Mesenchymal stem cell (in vitro differentiated cells and primary cell): ENCODE measurements around the gene ARHGEF16.

Experiments
- DNase-seq: peaks from one replicate; pipeline ENCODE4 v3.0.0-alpha.2; 2013
- H2AFZ ChIP-seq: one replicate; pipeline ENCODE4 v1.6.1; 2013; ENCODE audit warnings: low read depth, mild to moderate bottlenecking, control low read depth, inconsistent platforms, low read length, moderate library complexity
- H2AK5ac ChIP-seq: 2 replicates; pipeline ENCODE4 v1.6.1; 2013; ENCODE audit warnings: low read length, moderate library complexity, mild to moderate bottlenecking, inconsistent platforms; ENCODE audit not compliant: severe bottlenecking
- H2BK120ac ChIP-seq: one replicate; pipeline ENCODE4 v1.6.1; 2013; ENCODE audit warnings: low read depth, mild to moderate bottlenecking, inconsistent platforms, low read length, moderate library complexity
- H2BK12ac ChIP-seq, 2 experiments: one replicate each; pipeline ENCODE4 v1.6.1; 2013; ENCODE audit warnings: inconsistent platforms in 2 of 2, low read length in 2 of 2, mild to moderate bottlenecking in 2 of 2, moderate library complexity in 2 of 2, control low read depth in 1 of 2
- H2BK15ac ChIP-seq: one replicate; pipeline ENCODE4 v1.6.1; 2013; ENCODE audit warnings: mild to moderate bottlenecking, low read depth, inconsistent platforms; ENCODE audit not compliant: poor library complexity, severe bottlenecking
- H2BK5ac ChIP-seq: 2 replicates; pipeline ENCODE4 v1.6.1; 2013; ENCODE audit warnings: low read depth, mild to moderate bottlenecking, low read length, control low read depth, inconsistent platforms; ENCODE audit not compliant: poor library complexity, severe bottlenecking
- H3K14ac ChIP-seq, 2 experiments: one replicate each; pipeline ENCODE4 v1.6.1; 2013; ENCODE audit warnings: inconsistent platforms in 2 of 2, low read length in 2 of 2, control low read depth in 1 of 2, mild to moderate bottlenecking in 1 of 2, moderate library complexity in 1 of 2
- H3K18ac ChIP-seq, 2 experiments: one replicate each; pipeline ENCODE4 v1.6.1; 2013; ENCODE audit warnings: inconsistent platforms in 2 of 2, low read length in 2 of 2, control low read depth in 1 of 2, low read depth in 1 of 2, mild to moderate bottlenecking in 1 of 2
- H3K23ac ChIP-seq, 2 experiments: one replicate each; pipeline ENCODE4 v1.6.1; 2013; ENCODE audit warnings: inconsistent platforms in 2 of 2, low read length in 2 of 2, mild to moderate bottlenecking in 2 of 2, moderate library complexity in 2 of 2, control low read depth in 1 of 2
- H3K27ac ChIP-seq: 2 replicates; pipeline ENCODE4 v1.5.1; 2013; ENCODE audit warnings: mild to moderate bottlenecking, moderate library complexity, low read length, control low read depth, inconsistent platforms; ENCODE audit not compliant: poor library complexity, severe bottlenecking
- H3K27me3 ChIP-seq, 2 experiments: 2 replicates each; pipeline versions ENCODE4 v1.6.1 to v1.7.0; 2013; ENCODE audit warnings: low read length in 2 of 2, mild to moderate bottlenecking in 2 of 2, moderate library complexity in 2 of 2, control low read depth in 1 of 2, inconsistent platforms in 1 of 2; ENCODE audit not compliant: control insufficient read depth in 1 of 2, insufficient read depth in 1 of 2
- H3K36me3 ChIP-seq, 2 experiments: 2 replicates each; pipeline versions ENCODE4 v1.6.1 to v1.7.0; 2013; ENCODE audit warnings: low read length in 2 of 2, control low read depth in 1 of 2, inconsistent platforms in 1 of 2, low read depth in 1 of 2, mild to moderate bottlenecking in 1 of 2; ENCODE audit not compliant: insufficient read depth in 2 of 2, control insufficient read depth in 1 of 2
- H3K4ac ChIP-seq, 2 experiments: one replicate each; pipeline ENCODE4 v1.6.1; 2013; ENCODE audit warnings: inconsistent platforms in 2 of 2, low read length in 2 of 2, mild to moderate bottlenecking in 2 of 2, moderate library complexity in 2 of 2, control low read depth in 1 of 2, low read depth in 1 of 2
- H3K4me1 ChIP-seq: 2 replicates; pipeline ENCODE4 v1.6.1; 2013; ENCODE audit warnings: low read depth, low read length, control low read depth; ENCODE audit not compliant: control insufficient read depth, insufficient read depth
- H3K4me2 ChIP-seq: 2 replicates; pipeline ENCODE4 v1.6.1; 2013; ENCODE audit warnings: low read length, mild to moderate bottlenecking, inconsistent platforms; ENCODE audit not compliant: poor library complexity, severe bottlenecking
- H3K4me3 ChIP-seq, 2 experiments: 2 replicates each; pipeline versions ENCODE4 v1.5.1 to v1.7.0; 2013; ENCODE audit warnings: low read length in 2 of 2, mild to moderate bottlenecking in 2 of 2, control low read depth in 1 of 2, low read depth in 1 of 2; ENCODE audit not compliant: insufficient read depth in 1 of 2
- H3K79me1 ChIP-seq: replicated peaks from 2 replicates; pipeline ENCODE4 v1.6.1; 2013; ENCODE audit warnings: mild to moderate bottlenecking, control low read depth, low read length, inconsistent platforms; ENCODE audit not compliant: poor library complexity, severe bottlenecking
- H3K9ac ChIP-seq: 2 replicates; pipeline ENCODE4 v1.7.0; 2013; ENCODE audit warnings: mild to moderate bottlenecking, low read length, moderate library complexity
- H3K9me3 ChIP-seq: 2 replicates; pipeline ENCODE4 v1.7.0; 2013; ENCODE audit warnings: mild to moderate bottlenecking, low read length; ENCODE audit not compliant: control insufficient read depth
- H4K8ac ChIP-seq: one replicate; pipeline ENCODE4 v1.6.1; 2013; ENCODE audit warnings: inconsistent platforms, mild to moderate bottlenecking, low read length, moderate library complexity
- H4K91ac ChIP-seq: one replicate; pipeline ENCODE4 v1.6.1; 2013; ENCODE audit warnings: mild to moderate bottlenecking, low read length, inconsistent platforms
- WGBS: methylation state at CpG from one replicate; pipeline ENCODE4 v1.1.7; 2013; ENCODE audit warnings: mixed read lengths; 5-methylcytosine and 5-hydroxymethylcytosine counted together

ARHGEF16 gene

GRCh38 chr1:3502641-3503524 is 48.4 kb downstream of the ARHGEF16 start:
- Histone ChIP-seq H3K9me3 (no peaks in the 10 kb centered on the region), H2AK5ac (no peak overlapping the region), H3K18ac (no peak overlapping the region), H3K4me1 (peaks cover 21% of the 10 kb centered on the region), H2AFZ (no peak overlapping the region), H3K4ac (no peak overlapping the region), H3K4me3 (no peak overlapping the region), H3K36me3 (peaks cover 0 to 10% of the 10 kb centered on the region in 2 experiments), H3K23ac (no peak overlapping the region), H3K9ac (no peak overlapping the region), H3K27ac (no peak overlapping the region), H3K79me1 (no peaks in the 10 kb centered on the region), H3K27me3 (peaks cover 0 to 32% of the 10 kb centered on the region in 2 experiments), H2BK120ac (no peak overlapping the region), H2BK15ac (no peak overlapping the region), H4K8ac (no peak overlapping the region), H3K14ac (no peak overlapping the region), H2BK12ac (no peak overlapping the region), H4K91ac (no peak overlapping the region), H2BK5ac (no peak overlapping the region), H3K4me2 (no peak overlapping the region)
- DNase-seq: no peak
- WGBS: 80% methylated on average over 22 of the region's 22 CpGs

GRCh38 chr1:3503525-3503886 is 49.0 kb downstream of the ARHGEF16 start:
- H3K23ac ChIP-seq: no peak overlapping the region
- no peak overlapping the region for H2BK120ac ChIP-seq
- no peak overlapping the region for H3K4me2 ChIP-seq
- DNase-seq: no peak
- H3K4ac ChIP-seq: no peak overlapping the region
- H3K18ac ChIP-seq: no peak overlapping the region
- H3K14ac ChIP-seq: no peak overlapping the region
- no peak overlapping the region for H3K27ac ChIP-seq
- no peak overlapping the region for H2BK12ac ChIP-seq
- peak overlapping the region; percentile 54 for H3K9ac ChIP-seq
- peaks cover 0 to 33% of the 10 kb centered on the region in 2 experiments for H3K27me3 ChIP-seq
- H2AK5ac ChIP-seq: no peak overlapping the region
- H3K79me1 ChIP-seq: no peaks in the 10 kb centered on the region
- H3K36me3 ChIP-seq: peaks cover 0 to 10% of the 10 kb centered on the region in 2 experiments
- H2AFZ ChIP-seq: no peak overlapping the region
- peaks cover 20% of the 10 kb centered on the region for H3K4me1 ChIP-seq
- H4K91ac ChIP-seq: no peak overlapping the region
- no peak overlapping the region for H3K4me3 ChIP-seq
- WGBS: 85% methylated on average over 8 of the region's 8 CpGs
- no peak overlapping the region for H4K8ac ChIP-seq
- no peaks in the 10 kb centered on the region for H3K9me3 ChIP-seq
- H2BK15ac ChIP-seq: no peak overlapping the region
- H2BK5ac ChIP-seq: no peak overlapping the region

- no peak overlapping the region for H2BK120ac ChIP-seq
- no peak overlapping the region for H2AK5ac ChIP-seq
- H2BK12ac ChIP-seq: no peak overlapping the region
- no peak overlapping the region for H2AFZ ChIP-seq
- peak overlapping the region in 1 of 2 experiments; percentile 50 for H3K4me3 ChIP-seq
- peak overlapping the region; percentile 85 for H3K9ac ChIP-seq
- peaks cover 0 to 5% of the 10 kb centered on the region in 2 experiments for H3K36me3 ChIP-seq
- H3K14ac ChIP-seq: no peak overlapping the region
- no peaks in the 10 kb centered on the region for H3K9me3 ChIP-seq
- peaks cover 20% of the 10 kb centered on the region for H3K4me1 ChIP-seq
- no peak overlapping the region for H3K23ac ChIP-seq
- H3K79me1 ChIP-seq: no peaks in the 10 kb centered on the region
- no peak overlapping the region for H3K27ac ChIP-seq
- peaks cover 0 to 29% of the 10 kb centered on the region in 2 experiments for H3K27me3 ChIP-seq
- no peak overlapping the region for H4K8ac ChIP-seq
- no peak overlapping the region for H2BK15ac ChIP-seq
- H3K4ac ChIP-seq: no peak overlapping the region
- H4K91ac ChIP-seq: no peak overlapping the region
- 81% methylated on average over 31 of the region's 31 CpGs for WGBS
- no peak overlapping the region for H2BK5ac ChIP-seq
- no peak overlapping the region for H3K4me2 ChIP-seq
- no peak overlapping the region for H3K18ac ChIP-seq
- DNase-seq: peak; percentile 60
These were observed 49.8 kb downstream of the ARHGEF16 start for GRCh38 chr1:3504151-3504821.

GRCh38 chr1:3504822-3505153 is 50.3 kb downstream of the ARHGEF16 start:
- H3K4me2 ChIP-seq: no peak overlapping the region

More at GRCh38 chr1:3504822-3505153, 50.3 kb downstream of the ARHGEF16 start:
- H3K36me3 ChIP-seq: peaks cover 0 to 5% of the 10 kb centered on the region in 2 experiments
- H4K8ac ChIP-seq: peak overlapping the region; percentile 19
- 92% methylated on average over 7 of the region's 7 CpGs for WGBS
- H3K79me1 ChIP-seq: no peaks in the 10 kb centered on the region
- H2AK5ac ChIP-seq: no peak overlapping the region
- no peak overlapping the region for H4K91ac ChIP-seq
- no peak overlapping the region for H3K4ac ChIP-seq
- peaks cover 0 to 29% of the 10 kb centered on the region in 2 experiments for H3K27me3 ChIP-seq
- no peak overlapping the region for H2AFZ ChIP-seq
- no peak overlapping the region for H3K18ac ChIP-seq
- H3K14ac ChIP-seq: no peak overlapping the region
- H3K9ac ChIP-seq: peak overlapping the region; percentile 85
- no peak overlapping the region for H3K27ac ChIP-seq
- no peak overlapping the region for H3K23ac ChIP-seq
- no peak overlapping the region for H2BK12ac ChIP-seq
- peak overlapping the region in 1 of 2 experiments; percentile 50 for H3K4me3 ChIP-seq
- H2BK5ac ChIP-seq: no peak overlapping the region
- H2BK15ac ChIP-seq: no peak overlapping the region
- no peak for DNase-seq
- H3K9me3 ChIP-seq: no peaks in the 10 kb centered on the region
- peaks cover 21% of the 10 kb centered on the region for H3K4me1 ChIP-seq
- no peak overlapping the region for H2BK120ac ChIP-seq
